Activated CD4-positive, alpha-beta T cell treated with anti-CD3 and anti-CD28 coated beads, Interleukin-2, amount 50 U/mL, for 16 hours (primary cell): ENCODE results near the gene TENT4A.

Experiments used
- DNase-seq: peaks from one replicate; pipeline ENCODE4 v3.0.0-alpha.2; 2020

TENT4A gene

GRCh38 chr5:6734243-6734700 lies 21.0 kb downstream of the TENT4A start:
- no peak for DNase-seq

GRCh38 chr5:6734781-6735180 lies 21.5 kb downstream of the TENT4A start:
- no peak for DNase-seq

GRCh38 chr5:6736106-6736505 lies 22.9 kb downstream of the TENT4A start:
- DNase-seq = no peak

DNA sequence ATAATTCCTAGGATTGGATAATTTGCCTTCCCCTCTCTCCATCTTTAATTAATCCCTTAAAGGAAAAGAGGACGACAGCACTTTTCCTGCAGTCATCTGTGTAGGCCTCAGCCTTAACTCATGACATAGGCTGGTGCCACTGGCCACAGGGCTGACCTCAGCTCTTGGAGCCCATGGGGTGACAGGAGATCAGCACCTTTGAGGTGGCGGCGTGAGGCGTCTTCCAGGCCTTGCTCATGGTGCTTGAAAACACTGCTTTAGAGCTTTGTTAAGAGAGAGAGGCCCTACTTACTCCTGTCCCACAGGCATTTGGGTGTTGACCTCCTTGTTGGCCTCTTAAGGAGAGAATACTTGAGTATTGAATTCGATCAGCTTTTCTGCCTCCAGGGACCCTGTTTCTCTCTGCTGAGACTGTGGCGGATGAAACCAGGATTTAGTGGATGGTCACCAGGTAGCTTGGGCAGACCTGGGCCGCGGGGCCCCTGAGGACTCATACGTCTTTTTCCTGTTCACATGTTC lies 23.4 kb downstream of the TENT4A start:
- DNase-seq = no peak

DNA sequence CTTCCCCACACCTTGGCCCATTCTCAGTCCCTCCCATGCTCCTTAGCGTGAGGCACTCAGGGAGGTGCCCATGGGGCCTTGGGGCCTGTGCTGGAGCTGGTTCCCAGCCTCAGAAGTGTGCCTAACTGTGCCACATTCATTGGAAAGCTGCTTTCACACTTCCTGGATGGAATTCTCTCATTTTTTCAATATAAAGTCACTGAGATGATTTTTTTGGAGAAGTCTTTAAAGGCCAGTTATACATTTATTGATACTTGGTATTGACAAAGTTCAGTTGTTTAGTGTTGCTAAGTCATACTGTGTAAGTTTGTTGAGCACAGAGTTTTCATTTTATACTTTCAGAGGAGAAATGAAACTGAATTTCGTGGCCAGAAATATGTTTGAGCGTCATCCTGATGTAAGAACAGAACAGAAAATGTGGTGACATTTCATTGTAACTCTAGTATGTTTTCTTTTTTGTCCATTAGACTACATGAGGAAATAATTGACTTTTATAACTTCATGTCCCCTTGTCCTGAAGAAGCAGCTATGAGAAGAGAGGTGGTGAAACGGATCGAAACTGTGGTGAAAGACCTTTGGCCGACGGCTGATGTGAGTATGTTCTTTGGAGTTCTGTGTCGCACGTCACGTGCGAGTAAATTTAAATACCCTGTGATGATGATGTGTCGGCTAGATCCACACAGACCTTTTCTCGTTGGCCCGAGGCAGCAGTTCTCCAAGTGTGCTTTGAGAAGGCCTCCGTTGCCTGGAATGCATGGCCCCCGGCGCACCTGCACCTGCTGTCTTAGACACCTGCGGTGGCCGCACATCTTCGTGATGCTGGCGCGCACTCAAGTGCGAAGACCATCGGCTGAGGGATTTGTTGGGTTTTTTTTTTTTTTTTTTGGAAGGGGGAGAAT lies 24.1 kb downstream of the TENT4A start:
- peak; percentile 59 for DNase-seq

DNA sequence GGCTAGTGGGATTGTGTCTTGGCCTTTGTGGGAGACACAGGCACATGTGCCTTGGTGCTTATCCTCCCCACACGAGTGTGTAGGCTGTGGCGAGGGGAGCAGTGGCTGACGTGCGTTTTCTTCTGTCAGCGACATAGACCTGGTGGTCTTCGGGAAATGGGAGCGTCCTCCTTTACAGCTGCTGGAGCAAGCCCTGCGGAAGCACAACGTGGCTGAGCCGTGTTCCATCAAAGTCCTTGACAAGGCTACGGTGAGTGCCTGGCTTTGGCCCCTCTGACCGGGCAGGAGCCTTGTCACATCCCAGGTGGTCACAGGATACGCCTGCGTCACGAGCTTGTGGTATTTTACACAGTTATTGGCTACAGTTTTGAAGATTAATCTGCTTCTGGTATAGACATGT lies 26.4 kb downstream of the TENT4A start:
- no peak for DNase-seq

GRCh38 chr5:6740586-6741150 lies 27.4 kb downstream of the TENT4A start:
- DNase-seq = no peak

DNA sequence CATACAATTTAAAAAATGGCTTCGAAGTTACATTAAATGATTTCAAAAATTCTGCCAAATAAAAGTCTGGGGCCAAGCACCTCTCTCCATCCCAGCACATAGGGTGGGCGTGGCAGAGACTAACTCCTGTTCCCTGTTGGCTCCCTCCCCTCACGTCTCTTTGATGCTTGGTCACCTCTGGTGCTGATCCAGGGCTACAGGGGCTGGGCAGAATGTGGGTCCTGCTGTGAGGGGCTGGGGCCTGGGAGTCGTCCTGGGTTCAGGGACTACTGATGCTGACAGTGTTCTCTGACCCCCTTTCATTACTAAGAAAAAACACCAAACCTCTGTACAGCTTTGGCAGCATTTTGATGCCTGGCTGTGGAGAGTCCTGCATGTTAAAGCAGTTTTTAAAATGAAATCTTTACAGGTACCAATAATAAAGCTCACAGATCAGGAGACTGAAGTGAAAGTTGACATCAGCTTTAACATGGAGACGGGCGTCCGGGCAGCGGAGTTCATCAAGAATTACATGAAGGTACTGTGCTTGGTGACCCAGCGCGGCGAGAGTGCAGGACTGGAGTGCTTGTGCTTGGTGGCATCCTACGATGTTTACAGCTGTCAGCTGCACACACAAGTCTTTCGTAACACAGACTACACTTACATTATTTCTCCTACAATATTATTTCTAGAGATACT lies 29.0 kb downstream of the TENT4A start:
- no peak for DNase-seq

DNA sequence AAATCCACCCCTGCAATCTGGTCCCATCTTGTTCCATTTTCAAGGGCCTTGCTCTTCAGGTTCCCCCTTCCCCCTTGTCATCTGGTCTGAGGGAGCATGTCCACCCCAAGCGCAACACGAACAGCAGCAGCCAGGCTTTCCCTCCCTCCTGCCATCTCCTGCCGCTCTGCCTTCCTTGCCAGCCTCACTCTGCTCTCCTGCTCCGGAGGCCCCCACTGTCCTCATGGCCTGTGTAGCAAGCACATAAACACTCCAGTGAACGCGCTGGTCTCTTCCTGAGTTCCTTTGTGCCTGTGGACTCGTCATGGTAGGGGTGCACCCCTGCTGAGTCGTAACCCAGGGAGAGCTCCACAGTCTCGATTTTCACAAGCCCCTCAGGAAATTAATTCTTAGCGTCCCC lies 29.9 kb downstream of the TENT4A start:
- DNase-seq = no peak

GRCh38 chr5:6744841-6745705 lies 31.8 kb downstream of the TENT4A start:
- DNase-seq = no peak

GRCh38 chr5:6745706-6746222 lies 32.5 kb downstream of the TENT4A start:
- peak; percentile 51 for DNase-seq

GRCh38 chr5:6746244-6746643 lies 33.0 kb downstream of the TENT4A start:
- DNase-seq = no peak

DNA sequence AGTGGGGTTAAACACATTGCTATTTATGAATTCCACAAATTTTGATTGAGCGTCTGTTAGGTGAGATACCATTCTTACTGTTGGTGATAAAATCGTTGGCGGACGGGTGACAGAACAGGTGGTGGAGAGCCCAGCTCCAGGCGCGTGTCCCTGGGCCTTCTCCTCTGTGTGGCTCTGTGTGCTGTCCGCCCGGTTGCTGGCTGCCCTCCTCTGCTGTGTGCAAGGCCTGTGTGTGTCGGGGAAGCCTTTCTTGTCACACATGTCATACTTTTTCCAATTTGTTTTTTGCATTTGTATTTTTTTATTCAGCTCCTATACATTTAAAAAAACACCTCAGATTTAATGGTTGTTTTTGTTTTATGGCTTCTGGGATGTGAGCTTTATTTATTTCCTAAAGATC lies 33.9 kb downstream of the TENT4A start:
- no peak for DNase-seq

DNA sequence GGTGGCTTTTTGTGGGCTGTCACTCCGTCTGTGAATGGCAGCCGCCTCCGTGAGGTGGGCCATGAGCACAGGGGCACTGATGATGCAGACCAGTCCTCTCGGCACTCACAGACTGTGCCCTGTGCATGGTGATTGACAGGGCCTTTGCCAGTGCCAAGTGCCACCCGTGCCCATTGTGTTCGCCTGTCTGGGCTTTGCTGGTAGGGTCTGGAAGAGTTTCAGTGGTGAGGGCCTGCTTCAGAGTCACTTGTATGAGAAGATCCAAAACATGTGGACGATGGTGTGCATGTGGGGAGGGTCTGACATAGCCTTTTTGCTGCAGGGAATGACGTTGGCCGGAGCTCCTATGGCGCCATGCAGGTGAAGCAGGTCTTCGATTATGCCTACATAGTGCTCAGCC lies 34.9 kb downstream of the TENT4A start:
- no peak for DNase-seq

DNA sequence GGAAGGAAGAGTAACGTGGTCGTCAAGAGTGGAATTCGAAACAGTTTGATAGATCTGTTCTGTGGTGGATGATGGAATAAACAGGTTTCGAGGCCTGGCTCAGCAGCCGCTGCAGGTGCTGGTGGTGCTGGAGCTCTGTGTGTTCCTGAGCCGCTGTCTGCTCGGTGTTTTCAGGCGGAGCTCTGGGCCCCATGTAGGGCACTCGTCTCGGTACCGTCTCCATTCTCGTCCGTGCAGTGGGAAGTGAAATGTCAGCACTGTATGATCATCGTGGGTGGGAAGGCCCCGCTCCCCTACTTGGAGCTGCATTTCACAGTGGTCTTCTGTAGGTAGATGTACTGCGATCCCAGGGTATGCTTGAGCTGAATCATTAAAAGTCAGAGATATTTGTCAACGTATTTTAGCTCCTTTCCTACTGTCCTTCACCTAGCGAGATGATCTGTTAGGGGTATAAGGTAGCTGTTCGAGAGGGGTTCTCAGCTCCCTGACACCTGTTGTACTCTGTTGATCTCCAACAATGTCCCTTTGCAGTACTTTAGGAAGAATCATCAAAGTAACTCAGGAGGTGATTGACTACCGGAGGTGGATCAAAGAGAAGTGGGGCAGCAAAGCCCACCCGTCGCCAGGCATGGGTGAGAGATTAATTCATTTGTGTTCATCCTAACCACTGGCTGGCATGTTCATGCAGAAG lies 35.9 kb downstream of the TENT4A start:
- no peak for DNase-seq

DNA sequence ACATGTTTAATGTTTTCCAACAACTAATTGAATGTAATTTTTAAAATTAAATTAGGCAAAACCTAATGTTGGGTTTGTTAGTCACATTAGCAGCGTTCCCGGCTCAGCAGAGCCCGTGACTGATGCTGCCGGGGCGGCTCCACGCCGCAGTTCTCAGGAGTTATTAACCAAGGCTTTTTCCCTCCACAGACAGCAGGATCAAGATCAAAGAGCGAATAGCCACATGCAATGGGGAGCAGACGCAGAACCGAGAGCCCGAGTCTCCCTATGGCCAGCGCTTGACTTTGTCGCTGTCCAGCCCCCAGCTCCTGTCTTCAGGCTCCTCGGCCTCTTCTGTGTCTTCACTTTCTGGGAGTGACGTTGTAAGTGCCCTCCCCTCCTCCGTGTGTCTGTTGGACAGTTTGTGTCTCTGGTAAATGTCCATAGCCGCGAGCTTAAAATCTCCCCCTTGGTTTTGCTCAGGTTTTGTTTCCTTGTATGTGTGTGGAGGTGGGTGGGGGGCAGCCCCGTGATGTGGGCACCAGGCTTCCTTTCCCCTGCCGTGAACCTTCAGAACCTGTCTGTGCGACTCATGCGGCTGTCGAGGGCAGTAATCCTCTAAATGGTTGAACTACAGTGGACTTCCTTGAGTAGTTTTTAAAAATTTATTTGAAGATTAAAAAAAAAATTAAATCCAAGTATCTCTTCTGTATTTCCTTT lies 37.1 kb downstream of the TENT4A start:
- no peak for DNase-seq

- DNase-seq = no peak
Measured at GRCh38 chr5:6750951-6751685, 37.9 kb downstream of the TENT4A start.

- DNase-seq = no peak
Measured at GRCh38 chr5:6752236-6752635, 39.0 kb downstream of the TENT4A start.

- DNase-seq = no peak
Measured at GRCh38 chr5:6752782-6753181, 39.5 kb downstream of the TENT4A start.

- no peak for DNase-seq
Measured at GRCh38 chr5:6753851-6754250, 40.6 kb downstream of the TENT4A start.
